HEK293 (cell line): ENCODE data around the gene NLRP6.

Source experiments
- CTCF ChIA-PET: fragments of 350-600 bp; formaldehyde crosslinking; extraction: SDS; loops from one replicate; lab custom pipeline; 2021; ENCODE audit warnings: antibody characterized with exemption; lab: Yijun Ruan, JAX
- POLR2A ChIA-PET: fragments of 300-600 bp; formaldehyde crosslinking; extraction: SDS; loops from one replicate; lab custom pipeline; 2020; ENCODE audit warnings: antibody characterized with exemption, inconsistent platforms; lab: Yijun Ruan, JAX
- H3K27ac ChIP-seq: fragments of 200-500 bp; sonication (Bioruptor generic); 2 replicates; pipeline ENCODE4 v1.5.1; 2014; ENCODE audit warnings: low read depth, low read length, control low read depth, inconsistent platforms; ENCODE audit errors: extremely low read depth
- H3K36me3 ChIP-seq, 2 experiments: fragments of 200-500 bp in 1 of 2; sonication (Bioruptor generic) in 1 of 2; 1 replicate in 1 of 2; 2 replicates in 1 of 2; pipeline ENCODE4 v1.5.1; 2014 to 2017; ENCODE audit warnings: inconsistent platforms in 2 of 2, low read length in 2 of 2; ENCODE audit not compliant: control insufficient read depth in 2 of 2, insufficient read depth in 1 of 2
- H3K4me1 ChIP-seq: fragments of 200-500 bp; sonication (Bioruptor generic); 2 replicates; pipeline ENCODE4 v1.5.1; 2014; ENCODE audit warnings: mild to moderate bottlenecking, low read length, inconsistent platforms; ENCODE audit not compliant: control insufficient read depth, insufficient read depth
- H3K4me3 ChIP-seq: 2 replicates; pipeline ENCODE4 v1.5.1; 2011; ENCODE audit warnings: low read depth, mild to moderate bottlenecking, control low read depth, low read length, moderate library complexity
- H3K9me3 ChIP-seq: fragments of 200-500 bp; sonication (Bioruptor generic); 2 replicates; pipeline ENCODE4 v1.5.1; 2014; ENCODE audit warnings: low read depth, low read length, inconsistent platforms; ENCODE audit not compliant: control insufficient read depth, insufficient read depth
- MEIS1 ChIP-seq: sonication (generic); formaldehyde crosslinking; IDR thresholded peaks from 2 replicates; pipeline ENCODE4 v1.8.1; 2022; ENCODE audit warnings: missing genetic modification reagents, mild to moderate bottlenecking, borderline replicate concordance
- MYNN ChIP-seq: fragments of 450-650 bp; formaldehyde crosslinking; IDR thresholded peaks from 2 replicates; pipeline ENCODE4 v1.5.1; 2016; ENCODE audit warnings: missing biosample characterization, missing genetic modification characterization, borderline replicate concordance
- ZBTB20 ChIP-seq: fragments of 450-650 bp; formaldehyde crosslinking; IDR thresholded peaks from 2 replicates; pipeline ENCODE4 v1.5.1; 2016; ENCODE audit warnings: missing biosample characterization, missing genetic modification characterization
- ZFP41 ChIP-seq: fragments of 450-650 bp; formaldehyde crosslinking; IDR thresholded peaks from 2 replicates; pipeline ENCODE4 v1.5.1; 2016; ENCODE audit warnings: missing biosample characterization, missing genetic modification characterization, borderline replicate concordance
- ZNF10 ChIP-seq: fragments of 450-650 bp; formaldehyde crosslinking; IDR thresholded peaks from 2 replicates; pipeline ENCODE4 v1.5.1; 2017; ENCODE audit warnings: missing biosample characterization, missing genetic modification characterization
- ZNF155 ChIP-seq: fragments of 450-650 bp; formaldehyde crosslinking; IDR thresholded peaks from 2 replicates; pipeline ENCODE4 v1.5.1; 2016; ENCODE audit warnings: missing biosample characterization, missing genetic modification characterization
- ZNF157 ChIP-seq: fragments of 450-650 bp; formaldehyde crosslinking; IDR thresholded peaks from 2 replicates; pipeline ENCODE4 v1.5.1; 2016; ENCODE audit warnings: missing biosample characterization, missing genetic modification characterization
- ZNF16 ChIP-seq: fragments of 450-650 bp; formaldehyde crosslinking; IDR thresholded peaks from 2 replicates; pipeline ENCODE4 v1.5.1; 2016; ENCODE audit warnings: low read depth, missing biosample characterization, missing genetic modification characterization
- ZNF214 ChIP-seq: fragments of 450-650 bp; formaldehyde crosslinking; IDR thresholded peaks from 2 replicates; pipeline ENCODE4 v1.5.1; 2017; ENCODE audit warnings: missing biosample characterization, mild to moderate bottlenecking, missing genetic modification characterization, borderline replicate concordance
- ZNF239 ChIP-seq: fragments of 450-650 bp; formaldehyde crosslinking; IDR thresholded peaks from 2 replicates; pipeline ENCODE4 v1.5.1; 2016; ENCODE audit warnings: missing biosample characterization, missing genetic modification characterization
- ZNF266 ChIP-seq: fragments of 450-650 bp; formaldehyde crosslinking; IDR thresholded peaks from 2 replicates; pipeline ENCODE4 v1.5.1; 2016; ENCODE audit warnings: missing biosample characterization, missing genetic modification characterization, low read depth
- ZNF341 ChIP-seq: fragments of 450-650 bp; formaldehyde crosslinking; IDR thresholded peaks from 2 replicates; pipeline ENCODE4; 2016; ENCODE audit warnings: low read depth, missing biosample characterization, missing genetic modification characterization
- ZNF350 ChIP-seq: fragments of 450-650 bp; formaldehyde crosslinking; IDR thresholded peaks from 2 replicates; pipeline ENCODE4 v1.5.0; 2017; ENCODE audit warnings: missing biosample characterization, mild to moderate bottlenecking, missing genetic modification characterization
- ZNF37A ChIP-seq: fragments of 450-650 bp; IDR thresholded peaks from 2 replicates; pipeline ENCODE4 v1.5.1; 2018; ENCODE audit warnings: missing biosample characterization, missing genetic modification characterization
- ZNF423 ChIP-seq: fragments of 450-650 bp; formaldehyde crosslinking; IDR thresholded peaks from 2 replicates; pipeline ENCODE4 v1.5.1; 2016; ENCODE audit warnings: missing biosample characterization, missing genetic modification characterization
- ZNF426 ChIP-seq: fragments of 450-650 bp; formaldehyde crosslinking; IDR thresholded peaks from 2 replicates; pipeline ENCODE4 v1.5.1; 2017; ENCODE audit warnings: missing biosample characterization, missing genetic modification characterization, mild to moderate bottlenecking, inconsistent platforms, moderate library complexity
- ZNF501 ChIP-seq: fragments of 450-650 bp; formaldehyde crosslinking; IDR thresholded peaks from 2 replicates; pipeline ENCODE4 v1.5.1; 2016; ENCODE audit warnings: missing biosample characterization, missing genetic modification characterization
- ZNF514 ChIP-seq: fragments of 450-650 bp; formaldehyde crosslinking; IDR thresholded peaks from 2 replicates; pipeline ENCODE4 v1.5.1; 2016; ENCODE audit warnings: missing biosample characterization, missing genetic modification characterization
- ZNF529 ChIP-seq: fragments of 450-650 bp; formaldehyde crosslinking; IDR thresholded peaks from 2 replicates; pipeline ENCODE4 v1.5.1; 2017; ENCODE audit warnings: missing genetic modification characterization, missing biosample characterization; ENCODE audit not compliant: insufficient replicate concordance
- ZNF530 ChIP-seq: fragments of 450-650 bp; formaldehyde crosslinking; IDR thresholded peaks from 2 replicates; pipeline ENCODE4 v1.5.1; 2016; ENCODE audit warnings: low read depth, missing biosample characterization, missing genetic modification characterization
- ZNF596 ChIP-seq: fragments of 450-650 bp; IDR thresholded peaks from 2 replicates; pipeline ENCODE4 v1.5.0; 2018; ENCODE audit warnings: missing biosample characterization, mild to moderate bottlenecking, missing genetic modification characterization, moderate library complexity
- ZNF624 ChIP-seq: fragments of 450-650 bp; formaldehyde crosslinking; IDR thresholded peaks from 2 replicates; pipeline ENCODE4 v1.5.1; 2017; ENCODE audit warnings: missing biosample characterization, missing genetic modification characterization
- ZNF677 ChIP-seq: fragments of 450-650 bp; IDR thresholded peaks from 2 replicates; pipeline ENCODE4 v1.5.0; 2018; ENCODE audit warnings: missing biosample characterization, mild to moderate bottlenecking, missing genetic modification characterization, moderate library complexity
- ZSCAN23 ChIP-seq: fragments of 450-650 bp; formaldehyde crosslinking; IDR thresholded peaks from 2 replicates; pipeline ENCODE4 v1.5.1; 2016; ENCODE audit warnings: missing biosample characterization, missing genetic modification characterization
- TF ChIP-seq, protein P1 (sequence below): fragments of 450-650 bp; formaldehyde crosslinking; IDR thresholded peaks from 2 replicates; pipeline ENCODE4 v1.5.1; 2017; ENCODE audit warnings: missing biosample characterization, missing genetic modification characterization
- TF ChIP-seq, protein P2 (sequence below): fragments of 450-650 bp; formaldehyde crosslinking; IDR thresholded peaks from 2 replicates; pipeline ENCODE4 v1.5.1; 2016; ENCODE audit warnings: missing biosample characterization, missing genetic modification characterization
- TF ChIP-seq, protein P3 (sequence below): fragments of 450-650 bp; formaldehyde crosslinking; IDR thresholded peaks from 2 replicates; pipeline ENCODE4 v1.5.1; 2017; ENCODE audit warnings: missing biosample characterization, missing genetic modification characterization
- TF ChIP-seq, protein P4 (sequence below): fragments of 450-650 bp; IDR thresholded peaks from 2 replicates; pipeline ENCODE4 v1.5.1; 2018; ENCODE audit warnings: missing biosample characterization, missing genetic modification characterization
- TF ChIP-seq, protein P5 (sequence below): fragments of 450-650 bp; formaldehyde crosslinking; IDR thresholded peaks from 2 replicates; pipeline ENCODE4 v1.5.1; 2016; ENCODE audit warnings: missing biosample characterization, missing genetic modification characterization

NLRP6 gene

DNA sequence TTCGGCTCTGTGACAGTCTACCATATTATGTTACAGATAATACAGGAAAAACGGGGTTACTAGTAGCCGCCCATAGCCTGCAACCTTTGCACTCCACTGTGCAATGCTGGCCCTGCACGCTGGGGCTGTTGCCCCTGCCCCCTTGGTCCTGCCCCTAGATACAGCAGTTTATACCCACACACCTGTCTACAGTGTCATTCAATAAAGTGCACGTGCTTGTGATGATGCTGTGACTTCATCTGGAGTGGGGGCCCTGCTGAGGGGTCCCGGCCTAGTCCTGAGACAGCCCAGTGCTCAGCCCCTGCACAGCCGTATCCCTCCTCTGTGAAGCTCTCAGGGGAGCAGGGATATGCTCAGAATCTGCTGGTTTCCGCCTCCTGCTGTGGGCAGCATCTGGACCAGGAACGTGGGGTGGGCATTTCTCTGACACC lies 36.9 kb downstream of the NLRP6 start:
- Histone ChIP-seq H3K36me3 (no peaks in the 10 kb centered on the region), H3K4me3 (no peak overlapping the region), H3K27ac (no peak overlapping the region)
- POLR2A ChIA-PET: no interaction called here
- TF ChIP-seq ZNF624 (tag by site-specific recombination) (no peak), ZBTB20 (tag by site-specific recombination) (no peak), ZNF423 (tag by site-specific recombination) (no peak), ZNF16 (tag by site-specific recombination) (no peak), ZNF10 (tag by site-specific recombination) (no peak), ZNF596 (tag by site-specific recombination) (no peak), ZFP41 (tag by site-specific recombination) (no peak), ZNF214 (tag by site-specific recombination) (no peak), ZNF529 (no peak), MEIS1 (CRISPR knock-in tag) (no peak), ZNF266 (tag by site-specific recombination) (no peak), ZNF155 (tag by site-specific recombination) (no peak), ZNF530 (tag by site-specific recombination) (no peak), ZNF157 (no peak), ZNF514 (tag by site-specific recombination) (no peak), ZNF350 (tag by site-specific recombination) (no peak), ZNF426 (tag by site-specific recombination) (no peak)
- TF ChIP-seq, protein P1, sequence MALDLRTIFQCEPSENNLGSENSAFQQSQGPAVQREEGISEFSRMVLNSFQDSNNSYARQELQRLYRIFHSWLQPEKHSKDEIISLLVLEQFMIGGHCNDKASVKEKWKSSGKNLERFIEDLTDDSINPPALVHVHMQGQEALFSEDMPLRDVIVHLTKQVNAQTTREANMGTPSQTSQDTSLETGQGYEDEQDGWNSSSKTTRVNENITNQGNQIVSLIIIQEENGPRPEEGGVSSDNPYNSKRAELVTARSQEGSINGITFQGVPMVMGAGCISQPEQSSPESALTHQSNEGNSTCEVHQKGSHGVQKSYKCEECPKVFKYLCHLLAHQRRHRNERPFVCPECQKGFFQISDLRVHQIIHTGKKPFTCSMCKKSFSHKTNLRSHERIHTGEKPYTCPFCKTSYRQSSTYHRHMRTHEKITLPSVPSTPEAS (tag by site-specific recombination): no peak
- TF ChIP-seq, protein P2, sequence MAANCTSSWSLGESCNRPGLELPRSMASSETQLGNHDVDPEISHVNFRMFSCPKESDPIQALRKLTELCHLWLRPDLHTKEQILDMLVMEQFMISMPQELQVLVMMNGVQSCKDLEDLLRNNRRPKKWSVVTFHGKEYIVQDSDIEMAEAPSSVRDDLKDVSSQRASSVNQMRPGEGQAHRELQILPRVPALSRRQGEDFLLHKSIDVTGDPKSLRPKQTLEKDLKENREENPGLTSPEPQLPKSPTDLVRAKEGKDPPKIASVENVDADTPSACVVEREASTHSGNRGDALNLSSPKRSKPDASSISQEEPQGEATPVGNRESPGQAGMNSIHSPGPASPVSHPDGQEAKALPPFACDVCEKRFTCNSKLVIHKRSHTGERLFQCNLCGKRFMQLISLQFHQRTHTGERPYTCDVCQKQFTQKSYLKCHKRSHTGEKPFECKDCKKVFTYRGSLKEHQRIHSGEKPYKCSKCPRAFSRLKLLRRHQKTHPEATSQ (tag by site-specific recombination): no peak
- TF ChIP-seq, all 188 proteins: peak for 0
- Histone ChIP-seq H3K4me1 (no peaks in the 10 kb centered on the region), H3K9me3 (no peaks in the 10 kb centered on the region)
- CTCF ChIA-PET: interaction anchor here (0.6 kb wide), 1 partner anchor 46 kb away, joined by 3 read pairs; no protein-coding TSS in a partner anchor

DNA sequence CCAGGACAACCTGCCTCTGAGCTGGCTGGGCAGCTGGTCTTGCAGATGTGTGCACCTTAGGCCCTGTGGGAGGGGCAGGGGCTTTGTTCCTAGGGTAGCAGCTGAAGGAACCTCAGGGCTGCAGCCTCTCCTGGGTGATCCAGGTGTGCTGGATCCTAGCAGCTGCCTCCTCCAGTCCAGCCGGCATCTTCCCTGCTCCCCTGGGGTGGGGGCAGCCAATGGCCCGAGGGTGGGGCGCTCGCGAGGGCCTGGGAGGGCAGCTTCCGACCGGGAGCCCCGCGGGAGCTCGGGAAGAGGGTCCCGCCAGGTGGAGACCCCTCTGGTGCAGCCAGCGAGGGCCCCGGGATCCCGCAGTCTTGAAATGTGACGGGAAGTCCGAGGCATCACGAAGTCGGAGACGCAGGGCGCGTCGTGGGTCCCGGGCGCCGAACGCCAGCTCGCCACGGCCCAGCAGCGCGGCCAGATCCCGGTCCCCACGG lies 37.3 kb downstream of the NLRP6 start:
- no peak overlapping the region for H3K27ac ChIP-seq
- CTCF ChIA-PET: interaction anchor here (0.6 kb wide), 1 partner anchor 45 kb away, joined by 3 read pairs; no protein-coding TSS in a partner anchor
- no peak overlapping the region for H3K4me3 ChIP-seq
- H3K36me3 ChIP-seq: no peaks in the 10 kb centered on the region
- H3K9me3 ChIP-seq: no peaks in the 10 kb centered on the region
- H3K4me1 ChIP-seq: no peaks in the 10 kb centered on the region
- POLR2A ChIA-PET: no interaction called here
- TF ChIP-seq ZSCAN23 (tag by site-specific recombination) (no peak), MYNN (tag by site-specific recombination) (no peak), ZNF341 (tag by site-specific recombination) (no peak), ZNF677 (tag by site-specific recombination) (no peak), ZNF501 (tag by site-specific recombination) (no peak), ZNF37A (no peak), ZNF239 (tag by site-specific recombination) (no peak)
- TF ChIP-seq, protein P3, sequence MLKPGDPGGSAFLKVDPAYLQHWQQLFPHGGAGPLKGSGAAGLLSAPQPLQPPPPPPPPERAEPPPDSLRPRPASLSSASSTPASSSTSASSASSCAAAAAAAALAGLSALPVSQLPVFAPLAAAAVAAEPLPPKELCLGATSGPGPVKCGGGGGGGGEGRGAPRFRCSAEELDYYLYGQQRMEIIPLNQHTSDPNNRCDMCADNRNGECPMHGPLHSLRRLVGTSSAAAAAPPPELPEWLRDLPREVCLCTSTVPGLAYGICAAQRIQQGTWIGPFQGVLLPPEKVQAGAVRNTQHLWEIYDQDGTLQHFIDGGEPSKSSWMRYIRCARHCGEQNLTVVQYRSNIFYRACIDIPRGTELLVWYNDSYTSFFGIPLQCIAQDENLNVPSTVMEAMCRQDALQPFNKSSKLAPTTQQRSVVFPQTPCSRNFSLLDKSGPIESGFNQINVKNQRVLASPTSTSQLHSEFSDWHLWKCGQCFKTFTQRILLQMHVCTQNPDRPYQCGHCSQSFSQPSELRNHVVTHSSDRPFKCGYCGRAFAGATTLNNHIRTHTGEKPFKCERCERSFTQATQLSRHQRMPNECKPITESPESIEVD (tag by site-specific recombination): no peak
- TF ChIP-seq, protein P4, sequence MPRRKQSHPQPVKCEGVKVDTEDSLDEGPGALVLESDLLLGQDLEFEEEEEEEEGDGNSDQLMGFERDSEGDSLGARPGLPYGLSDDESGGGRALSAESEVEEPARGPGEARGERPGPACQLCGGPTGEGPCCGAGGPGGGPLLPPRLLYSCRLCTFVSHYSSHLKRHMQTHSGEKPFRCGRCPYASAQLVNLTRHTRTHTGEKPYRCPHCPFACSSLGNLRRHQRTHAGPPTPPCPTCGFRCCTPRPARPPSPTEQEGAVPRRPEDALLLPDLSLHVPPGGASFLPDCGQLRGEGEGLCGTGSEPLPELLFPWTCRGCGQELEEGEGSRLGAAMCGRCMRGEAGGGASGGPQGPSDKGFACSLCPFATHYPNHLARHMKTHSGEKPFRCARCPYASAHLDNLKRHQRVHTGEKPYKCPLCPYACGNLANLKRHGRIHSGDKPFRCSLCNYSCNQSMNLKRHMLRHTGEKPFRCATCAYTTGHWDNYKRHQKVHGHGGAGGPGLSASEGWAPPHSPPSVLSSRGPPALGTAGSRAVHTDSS (tag by site-specific recombination): no peak
- TF ChIP-seq, protein P5, sequence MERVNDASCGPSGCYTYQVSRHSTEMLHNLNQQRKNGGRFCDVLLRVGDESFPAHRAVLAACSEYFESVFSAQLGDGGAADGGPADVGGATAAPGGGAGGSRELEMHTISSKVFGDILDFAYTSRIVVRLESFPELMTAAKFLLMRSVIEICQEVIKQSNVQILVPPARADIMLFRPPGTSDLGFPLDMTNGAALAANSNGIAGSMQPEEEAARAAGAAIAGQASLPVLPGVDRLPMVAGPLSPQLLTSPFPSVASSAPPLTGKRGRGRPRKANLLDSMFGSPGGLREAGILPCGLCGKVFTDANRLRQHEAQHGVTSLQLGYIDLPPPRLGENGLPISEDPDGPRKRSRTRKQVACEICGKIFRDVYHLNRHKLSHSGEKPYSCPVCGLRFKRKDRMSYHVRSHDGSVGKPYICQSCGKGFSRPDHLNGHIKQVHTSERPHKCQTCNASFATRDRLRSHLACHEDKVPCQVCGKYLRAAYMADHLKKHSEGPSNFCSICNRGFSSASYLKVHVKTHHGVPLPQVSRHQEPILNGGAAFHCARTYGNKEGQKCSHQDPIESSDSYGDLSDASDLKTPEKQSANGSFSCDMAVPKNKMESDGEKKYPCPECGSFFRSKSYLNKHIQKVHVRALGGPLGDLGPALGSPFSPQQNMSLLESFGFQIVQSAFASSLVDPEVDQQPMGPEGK: no peak
